GM12891 (cell line): ENCODE results near the gene RBM20.
"Not testable (repeated sequence)": the region's sequence is repeated elsewhere in the genome, so short reads cannot be mapped to it uniquely, and the experiment has no call there.

Source experiments
- DNase-seq: peaks from one replicate; pipeline ENCODE4 v3.0.0; 2011; ENCODE audit warnings: low spot score; ENCODE audit not compliant: insufficient read length
- FAIRE-seq: peaks from 2 replicates; lab custom pipeline; 2011; peaks lifted over from hg19 to GRCh38; lab: Jason Lieb, UNC
- PAX5 ChIP-seq: IDR thresholded peaks from 2 replicates; pipeline ENCODE4 v1.6.1; 2011; ENCODE audit warnings: low read length, moderate library complexity, mild to moderate bottlenecking; ENCODE audit not compliant: insufficient read depth, severe bottlenecking
- POLR2A ChIP-seq: IDR thresholded peaks from 2 replicates; pipeline ENCODE4 v1.6.1; 2011; ENCODE audit warnings: low read depth, low read length, control low read depth
- POLR2AphosphoS5 ChIP-seq: IDR thresholded peaks from 2 replicates; pipeline ENCODE4 v1.6.1; 2011; ENCODE audit warnings: low read depth, low read length, control low read depth
- POU2F2 ChIP-seq: IDR thresholded peaks from 2 replicates; pipeline ENCODE4 v1.6.1; 2011; ENCODE audit warnings: low read depth, mild to moderate bottlenecking, control low read depth, low read length, moderate library complexity
- SPI1 ChIP-seq: IDR thresholded peaks from 2 replicates; pipeline ENCODE4 v1.6.1; 2011; ENCODE audit warnings: low read depth, low read length, control low read depth
- TAF1 ChIP-seq: IDR thresholded peaks from 2 replicates; pipeline ENCODE4 v1.6.1; 2011; ENCODE audit warnings: low read depth, low read length, control low read depth

RBM20 gene

DNA sequence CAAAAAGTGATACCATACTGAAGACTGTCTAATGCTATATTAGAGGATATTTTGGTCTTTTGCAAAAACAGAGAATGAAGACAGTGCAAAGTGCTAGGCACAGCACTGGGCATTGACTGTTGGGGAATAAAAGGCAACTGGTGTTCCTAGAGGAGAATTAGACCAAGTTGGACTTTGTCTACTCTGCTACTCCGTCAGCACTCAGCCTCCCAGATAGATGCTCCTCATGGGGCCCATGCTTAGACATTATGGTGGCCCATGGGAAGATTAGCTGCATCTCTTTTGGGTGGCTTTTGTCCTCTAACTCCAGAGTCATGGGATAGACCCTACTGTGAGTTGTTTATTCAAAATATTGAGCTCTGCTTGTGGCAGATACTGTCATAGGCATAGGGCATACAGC is 113.5 kb downstream of the RBM20 start:
- no peak for DNase-seq
- no peak for TF ChIP-seq PAX5
- no peak for TF ChIP-seq TAF1
- no peak for TF ChIP-seq POLR2AphosphoS5
- no peak for TF ChIP-seq POLR2A
- TF ChIP-seq SPI1, result no peak
- no peak for TF ChIP-seq POU2F2
- no peak for FAIRE-seq

DNA sequence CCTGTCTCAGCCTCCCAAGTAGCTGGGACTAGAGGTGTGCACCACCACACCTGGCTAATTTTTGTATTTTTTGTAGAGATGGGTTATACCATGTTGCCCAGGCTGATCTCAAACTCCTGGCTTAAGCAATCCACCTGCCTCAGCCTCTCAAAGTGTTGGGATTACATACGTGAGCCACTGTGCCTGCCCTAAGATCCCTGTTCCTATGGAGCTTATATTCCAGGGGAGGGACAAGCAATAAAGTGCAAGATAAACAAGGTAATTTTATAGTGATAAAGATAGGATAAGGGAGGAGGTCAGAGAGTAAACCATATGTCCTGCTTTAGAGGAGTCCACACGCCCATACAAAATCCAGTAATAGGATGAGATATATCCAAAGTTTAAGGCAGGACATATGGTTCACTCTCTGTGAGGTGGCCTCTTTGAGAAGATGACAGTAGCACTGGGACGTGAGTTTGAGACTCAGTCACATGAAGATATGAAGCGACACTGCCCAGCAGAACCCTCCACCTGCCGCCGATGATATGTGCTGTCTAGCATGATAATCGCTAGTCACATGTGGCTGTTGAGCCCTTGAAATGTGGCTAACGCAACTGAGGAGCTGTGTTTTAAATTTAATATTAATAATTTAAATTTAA is 114.1 kb downstream of the RBM20 start:
- no peak for TF ChIP-seq TAF1
- no peak for TF ChIP-seq POU2F2
- no peak for TF ChIP-seq POLR2A
- TF ChIP-seq PAX5, result no peak
- TF ChIP-seq SPI1, result no peak
- no peak for TF ChIP-seq POLR2AphosphoS5
- DNase-seq, result no peak
- no peak for FAIRE-seq

GRCh38 chr10:110758898-110759297 is 114.8 kb downstream of the RBM20 start:
- FAIRE-seq (no peak), DNase-seq (no peak)
- TF ChIP-seq TAF1 (no peak), POU2F2 (no peak), POLR2A (no peak)

- TF ChIP-seq SPI1 (no peak), PAX5 (no peak), POLR2A (no peak), POU2F2 (no peak), TAF1 (no peak), POLR2AphosphoS5 (no peak)
- DNase-seq (no peak), FAIRE-seq (no peak)
Measured at GRCh38 chr10:110759523-110759922, 115.4 kb downstream of the RBM20 start.

GRCh38 chr10:110762109-110762848 is 118.1 kb downstream of the RBM20 start:
- TF ChIP-seq TAF1 (no peak), SPI1 (no peak), POLR2A (no peak), POU2F2 (no peak), PAX5 (no peak), POLR2AphosphoS5 (no peak)
- FAIRE-seq (no peak), DNase-seq (no peak)

DNA sequence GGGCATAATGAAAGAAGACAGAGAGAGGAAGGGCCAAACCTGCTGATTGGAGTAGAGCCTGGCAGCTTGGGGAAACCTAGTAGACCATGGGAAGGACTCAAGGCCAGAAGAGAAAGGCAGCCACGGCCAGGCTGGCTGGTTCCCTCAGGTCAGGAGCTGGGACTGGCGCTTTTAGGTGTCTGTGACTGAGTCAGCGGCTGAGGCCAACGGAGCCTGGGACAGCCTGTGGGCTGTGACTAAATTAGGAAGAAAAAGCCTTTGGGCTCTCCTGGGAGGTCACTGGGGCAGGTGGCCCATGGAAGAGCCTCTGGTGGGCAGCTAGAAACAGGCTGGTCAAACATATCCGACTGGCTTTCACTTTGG is 118.7 kb downstream of the RBM20 start:
- FAIRE-seq (no peak), DNase-seq (no peak)
- TF ChIP-seq POU2F2 (no peak), SPI1 (no peak), POLR2A (no peak), TAF1 (no peak), POLR2AphosphoS5 (no peak), PAX5 (no peak)

- FAIRE-seq, result no peak
- TF ChIP-seq POLR2AphosphoS5, result no peak
- TF ChIP-seq TAF1, result no peak
- TF ChIP-seq SPI1, result no peak
- no peak for TF ChIP-seq POLR2A
- TF ChIP-seq PAX5, result no peak
- TF ChIP-seq POU2F2, result no peak
- DNase-seq, result no peak
Measured at GRCh38 chr10:110764378-110764777, 120.2 kb downstream of the RBM20 start.

DNA sequence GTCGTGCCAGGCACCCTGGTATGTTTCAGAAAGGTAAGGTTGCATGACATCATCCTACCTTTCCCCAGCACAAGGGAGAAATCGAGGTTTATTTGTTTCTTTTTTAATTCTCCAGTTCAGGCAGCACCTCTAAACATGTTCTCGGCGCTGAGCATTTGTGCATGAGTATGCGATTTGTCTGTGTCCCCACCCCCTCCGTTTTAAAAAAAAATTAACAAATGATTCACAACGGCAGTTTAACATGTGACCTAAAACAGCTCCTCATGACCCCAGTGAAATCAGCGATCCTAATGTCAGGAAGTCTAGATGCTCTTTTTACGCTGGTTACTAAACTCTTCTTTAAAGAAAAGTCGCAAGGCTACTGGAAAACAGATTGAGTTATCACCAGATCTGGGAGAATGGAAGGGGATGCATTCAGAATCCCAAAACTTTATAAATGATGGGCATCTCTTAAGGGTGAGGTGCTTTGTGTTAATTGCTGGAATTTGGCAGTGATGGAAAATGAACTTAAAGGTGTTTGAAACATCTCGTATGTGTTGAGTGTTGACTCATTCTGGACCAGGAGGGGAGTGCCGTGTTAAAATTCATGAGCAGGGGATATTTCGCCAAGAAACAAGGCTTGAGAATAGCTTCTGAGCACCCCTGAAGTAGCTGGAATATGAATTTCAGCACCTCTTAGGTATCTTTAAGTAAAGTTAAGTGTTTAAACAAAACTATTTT is 120.8 kb downstream of the RBM20 start:
- FAIRE-seq (no peak), DNase-seq (no peak)
- TF ChIP-seq SPI1 (no peak), POLR2AphosphoS5 (no peak), POU2F2 (no peak), POLR2A (no peak), PAX5 (no peak), TAF1 (no peak)

GRCh38 chr10:110765513-110766319 is 121.6 kb downstream of the RBM20 start:
- no peak for FAIRE-seq
- no peak for TF ChIP-seq PAX5
- no peak for TF ChIP-seq POU2F2
- TF ChIP-seq POLR2AphosphoS5, result no peak
- no peak for TF ChIP-seq POLR2A
- no peak for TF ChIP-seq TAF1
- TF ChIP-seq SPI1, result no peak
- no peak for DNase-seq

DNA sequence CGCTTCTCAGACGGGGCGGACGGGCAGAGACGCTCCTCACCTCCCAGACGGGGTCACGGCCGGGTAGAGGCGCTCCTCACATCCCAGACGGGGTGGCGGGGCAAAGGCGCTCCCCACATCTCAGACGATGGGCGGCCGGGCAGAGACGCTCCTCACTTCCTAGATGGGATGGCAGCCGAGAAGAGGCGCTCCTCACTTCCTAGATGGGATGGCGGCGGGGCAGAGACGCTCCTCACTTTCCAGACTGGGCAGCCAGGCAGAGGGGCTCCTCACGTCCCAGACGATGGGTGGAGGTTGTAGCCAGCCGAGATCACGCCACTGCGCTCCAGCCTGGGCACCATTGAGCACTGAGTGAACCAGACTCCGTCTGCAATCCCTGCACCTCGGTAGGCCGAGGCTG is 123.5 kb downstream of the RBM20 start:
- not testable (repeated sequence) for DNase-seq, FAIRE-seq
